Transverse colon (tissue), 4 donors: ENCODE measurements around the gene NAGLU.

Experiments used
- EP300 ChIP-seq: sonication (generic); formaldehyde crosslinking; IDR thresholded peaks from one replicate; pipeline ENCODE4 v1.6.1; 2017; ENCODE audit warnings: antibody characterized with exemption, low read depth
- POLR2A ChIP-seq: fragments of 450-650 bp; IDR thresholded peaks from one replicate; pipeline ENCODE4 v1.6.1; 2016; ENCODE audit warnings: antibody characterized with exemption, mild to moderate bottlenecking, moderate library complexity
- POLR2AphosphoS5 ChIP-seq, 3 donors: sonication (generic); formaldehyde crosslinking; IDR thresholded peaks; one replicate each; pipeline ENCODE4 v1.6.1; 2016; ENCODE audit warnings: antibody characterized with exemption in 3 of 3
- TF ChIP-seq, protein P1 (sequence below), 5 experiments: fragments of 200-600 bp in 3 of 5; fragments of 450-650 bp in 2 of 5; sonication (generic) in 3 of 5; IDR thresholded peaks; 1 replicate in 2 of 5; 2 replicates in 3 of 5; pipeline ENCODE4 v1.5.1; 2016 to 2017; ENCODE audit warnings: antibody characterized with exemption in 5 of 5, inconsistent platforms in 3 of 5, mild to moderate bottlenecking in 2 of 5, moderate library complexity in 1 of 5

DNA sequence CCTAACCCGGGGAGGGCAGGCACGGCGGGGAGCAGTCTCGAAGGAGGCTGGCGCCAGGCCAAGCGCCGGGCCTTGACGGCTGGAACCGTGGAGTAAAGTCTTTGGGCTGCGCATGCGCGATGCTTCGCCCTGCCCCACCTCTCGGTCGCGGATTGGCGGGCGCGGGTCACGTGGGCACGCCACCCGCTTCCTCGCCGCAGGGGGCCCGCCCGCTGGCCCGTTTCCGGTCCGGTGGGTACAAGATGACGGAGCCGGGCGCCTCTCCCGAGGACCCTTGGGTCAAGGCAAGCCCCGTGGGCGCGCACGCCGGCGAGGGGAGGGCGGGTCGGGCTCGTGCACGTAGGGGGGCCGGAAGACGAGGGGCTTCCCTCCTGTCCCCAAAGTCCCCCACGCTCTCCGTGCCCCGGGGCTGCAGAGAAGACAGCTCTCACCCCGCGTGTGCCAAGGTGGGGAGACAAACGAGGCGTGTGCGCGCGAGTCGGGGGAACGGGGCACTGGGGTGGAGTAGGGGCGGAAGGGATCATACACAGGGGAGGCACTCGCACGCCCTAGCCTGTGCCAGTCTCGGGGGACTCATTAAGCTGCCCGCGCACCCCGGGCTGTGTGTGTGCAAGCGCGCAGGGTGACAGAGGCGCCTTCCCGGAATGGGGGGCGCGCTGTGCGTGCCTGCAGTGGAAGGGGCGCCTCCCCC is 31.0 kb downstream of the NAGLU start, which contains the start of gene MLX:
- TF ChIP-seq, protein P1, sequence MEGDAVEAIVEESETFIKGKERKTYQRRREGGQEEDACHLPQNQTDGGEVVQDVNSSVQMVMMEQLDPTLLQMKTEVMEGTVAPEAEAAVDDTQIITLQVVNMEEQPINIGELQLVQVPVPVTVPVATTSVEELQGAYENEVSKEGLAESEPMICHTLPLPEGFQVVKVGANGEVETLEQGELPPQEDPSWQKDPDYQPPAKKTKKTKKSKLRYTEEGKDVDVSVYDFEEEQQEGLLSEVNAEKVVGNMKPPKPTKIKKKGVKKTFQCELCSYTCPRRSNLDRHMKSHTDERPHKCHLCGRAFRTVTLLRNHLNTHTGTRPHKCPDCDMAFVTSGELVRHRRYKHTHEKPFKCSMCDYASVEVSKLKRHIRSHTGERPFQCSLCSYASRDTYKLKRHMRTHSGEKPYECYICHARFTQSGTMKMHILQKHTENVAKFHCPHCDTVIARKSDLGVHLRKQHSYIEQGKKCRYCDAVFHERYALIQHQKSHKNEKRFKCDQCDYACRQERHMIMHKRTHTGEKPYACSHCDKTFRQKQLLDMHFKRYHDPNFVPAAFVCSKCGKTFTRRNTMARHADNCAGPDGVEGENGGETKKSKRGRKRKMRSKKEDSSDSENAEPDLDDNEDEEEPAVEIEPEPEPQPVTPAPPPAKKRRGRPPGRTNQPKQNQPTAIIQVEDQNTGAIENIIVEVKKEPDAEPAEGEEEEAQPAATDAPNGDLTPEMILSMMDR (IDR thresholded peaks at IDR 0.05): peak in 1 of 5 experiments; percentile 9
- TF ChIP-seq EP300: no peak
- peak; percentile 85 to 93 (median 88) for TF ChIP-seq POLR2AphosphoS5 (IDR thresholded peaks at IDR 0.05)
- TF ChIP-seq POLR2A: peak; percentile 29
